ENCODE measurements around the gene RBM34.
"Not testable (repeated sequence)": the region's sequence is repeated elsewhere in the genome, so short reads cannot be mapped to it uniquely, and the experiment has no call there.

RBM34 gene

GRCh38 chr1:235097501-235097900, 63.5 kb downstream of the RBM34 start:
- H3K27ac ChIP-seq (ENCODE audit: low read length); H3K4me3 ChIP-seq (ENCODE audit: low read length); H3K9me3 ChIP-seq (ENCODE audit: control insufficient read depth, low read depth, low read length); H3K27me3 ChIP-seq (ENCODE audit: control insufficient read depth, insufficient read depth, low read length); H3K4me1 ChIP-seq (ENCODE audit: control insufficient read depth, low read depth, low read length); H3K36me3 ChIP-seq (ENCODE audit: control insufficient read depth, low read depth, low read length); H3K9ac ChIP-seq (ENCODE audit: low read length): not testable (repeated sequence)

GRCh38 chr1:235095938-235096562, 65.0 kb downstream of the RBM34 start:
- Histone ChIP-seq H3K9ac (ENCODE audit: low read length) (no peak overlapping the region), H3K27ac (ENCODE audit: low read length) (no peak overlapping the region), H3K4me3 (ENCODE audit: low read length) (no peak overlapping the region), H3K4me1 (ENCODE audit: control insufficient read depth, low read depth, low read length) (peaks cover 12% of the 10 kb centered on the region), H3K9me3 (ENCODE audit: control insufficient read depth, low read depth, low read length) (no peaks in the 10 kb centered on the region), H3K27me3 (ENCODE audit: control insufficient read depth, insufficient read depth, low read length) (no peaks in the 10 kb centered on the region), H3K36me3 (ENCODE audit: control insufficient read depth, low read depth, low read length) (no peaks in the 10 kb centered on the region)

- H3K27me3 ChIP-seq (ENCODE audit: control insufficient read depth, insufficient read depth, low read length): no peaks in the 10 kb centered on the region
- H3K4me3 ChIP-seq (ENCODE audit: low read length): peak overlapping the region; percentile 51
- H3K36me3 ChIP-seq (ENCODE audit: control insufficient read depth, low read depth, low read length): no peaks in the 10 kb centered on the region
- peaks cover 21% of the 10 kb centered on the region for H3K4me1 ChIP-seq (ENCODE audit: control insufficient read depth, low read depth, low read length)
- no peaks in the 10 kb centered on the region for H3K9me3 ChIP-seq (ENCODE audit: control insufficient read depth, low read depth, low read length)
- no peak overlapping the region for H3K9ac ChIP-seq (ENCODE audit: low read length)
- H3K27ac ChIP-seq (ENCODE audit: low read length): no peak overlapping the region
Measured at GRCh38 chr1:235093696-235094592, 67.1 kb downstream of the RBM34 start.

- Histone ChIP-seq H3K27me3 (ENCODE audit: control insufficient read depth, insufficient read depth, low read length) (no peaks in the 10 kb centered on the region), H3K4me1 (ENCODE audit: control insufficient read depth, low read depth, low read length) (peaks cover 21% of the 10 kb centered on the region), H3K4me3 (ENCODE audit: low read length) (peak overlapping the region; percentile 51), H3K9ac (ENCODE audit: low read length) (no peak overlapping the region), H3K27ac (ENCODE audit: low read length) (no peak overlapping the region), H3K9me3 (ENCODE audit: control insufficient read depth, low read depth, low read length) (no peaks in the 10 kb centered on the region), H3K36me3 (ENCODE audit: control insufficient read depth, low read depth, low read length) (no peaks in the 10 kb centered on the region)
Measured at GRCh38 chr1:235093013-235093695, 67.9 kb downstream of the RBM34 start.

GRCh38 chr1:235092415-235092814, 68.6 kb downstream of the RBM34 start:
- H3K9me3 ChIP-seq (ENCODE audit: control insufficient read depth, low read depth, low read length); H3K36me3 ChIP-seq (ENCODE audit: control insufficient read depth, low read depth, low read length); H3K4me3 ChIP-seq (ENCODE audit: low read length); H3K27ac ChIP-seq (ENCODE audit: low read length); H3K9ac ChIP-seq (ENCODE audit: low read length); H3K27me3 ChIP-seq (ENCODE audit: control insufficient read depth, insufficient read depth, low read length): not testable (repeated sequence)
- peaks cover 21% of the 10 kb centered on the region for H3K4me1 ChIP-seq (ENCODE audit: control insufficient read depth, low read depth, low read length)

GRCh38 chr1:235092045-235092406, 69.0 kb downstream of the RBM34 start:
- not testable (repeated sequence) for H3K27ac ChIP-seq (ENCODE audit: low read length); H3K9ac ChIP-seq (ENCODE audit: low read length); H3K36me3 ChIP-seq (ENCODE audit: control insufficient read depth, low read depth, low read length); H3K9me3 ChIP-seq (ENCODE audit: control insufficient read depth, low read depth, low read length); H3K4me3 ChIP-seq (ENCODE audit: low read length); H3K27me3 ChIP-seq (ENCODE audit: control insufficient read depth, insufficient read depth, low read length)
- peaks cover 21% of the 10 kb centered on the region for H3K4me1 ChIP-seq (ENCODE audit: control insufficient read depth, low read depth, low read length)

GRCh38 chr1:235091319-235092044, 69.6 kb downstream of the RBM34 start:
- not testable (repeated sequence) for H3K27me3 ChIP-seq (ENCODE audit: control insufficient read depth, insufficient read depth, low read length); H3K4me3 ChIP-seq (ENCODE audit: low read length); H3K9ac ChIP-seq (ENCODE audit: low read length); H3K27ac ChIP-seq (ENCODE audit: low read length); H3K9me3 ChIP-seq (ENCODE audit: control insufficient read depth, low read depth, low read length); H3K36me3 ChIP-seq (ENCODE audit: control insufficient read depth, low read depth, low read length)
- peaks cover 21% of the 10 kb centered on the region for H3K4me1 ChIP-seq (ENCODE audit: control insufficient read depth, low read depth, low read length)

GRCh38 chr1:235090406-235091069, 70.5 kb downstream of the RBM34 start:
- Histone ChIP-seq H3K36me3 (ENCODE audit: control insufficient read depth, low read depth, low read length) (no peaks in the 10 kb centered on the region), H3K27ac (ENCODE audit: low read length) (no peak overlapping the region), H3K4me1 (ENCODE audit: control insufficient read depth, low read depth, low read length) (peaks cover 21% of the 10 kb centered on the region), H3K4me3 (ENCODE audit: low read length) (no peak overlapping the region), H3K27me3 (ENCODE audit: control insufficient read depth, insufficient read depth, low read length) (no peaks in the 10 kb centered on the region), H3K9ac (ENCODE audit: low read length) (no peak overlapping the region), H3K9me3 (ENCODE audit: control insufficient read depth, low read depth, low read length) (no peaks in the 10 kb centered on the region)

GRCh38 chr1:235088907-235089306, 72.1 kb downstream of the RBM34 start:
- Histone ChIP-seq H3K4me3 (ENCODE audit: low read length) (no peak overlapping the region), H3K27me3 (ENCODE audit: control insufficient read depth, insufficient read depth, low read length) (no peaks in the 10 kb centered on the region), H3K27ac (ENCODE audit: low read length) (no peak overlapping the region), H3K4me1 (ENCODE audit: control insufficient read depth, low read depth, low read length) (peaks cover 21% of the 10 kb centered on the region), H3K36me3 (ENCODE audit: control insufficient read depth, low read depth, low read length) (no peaks in the 10 kb centered on the region), H3K9ac (ENCODE audit: low read length) (no peak overlapping the region), H3K9me3 (ENCODE audit: control insufficient read depth, low read depth, low read length) (no peaks in the 10 kb centered on the region)

GRCh38 chr1:235088430-235088829, 72.6 kb downstream of the RBM34 start:
- Histone ChIP-seq H3K9ac (ENCODE audit: low read length) (no peak overlapping the region), H3K4me3 (ENCODE audit: low read length) (no peak overlapping the region), H3K27ac (ENCODE audit: low read length) (no peak overlapping the region), H3K9me3 (ENCODE audit: control insufficient read depth, low read depth, low read length) (no peaks in the 10 kb centered on the region), H3K4me1 (ENCODE audit: control insufficient read depth, low read depth, low read length) (peaks cover 18% of the 10 kb centered on the region), H3K36me3 (ENCODE audit: control insufficient read depth, low read depth, low read length) (no peaks in the 10 kb centered on the region), H3K27me3 (ENCODE audit: control insufficient read depth, insufficient read depth, low read length) (no peaks in the 10 kb centered on the region)

- Histone ChIP-seq H3K4me1 (ENCODE audit: control insufficient read depth, low read depth, low read length) (peaks cover 13% of the 10 kb centered on the region), H3K9me3 (ENCODE audit: control insufficient read depth, low read depth, low read length) (no peaks in the 10 kb centered on the region), H3K36me3 (ENCODE audit: control insufficient read depth, low read depth, low read length) (no peaks in the 10 kb centered on the region), H3K27ac (ENCODE audit: low read length) (no peak overlapping the region), H3K9ac (ENCODE audit: low read length) (no peak overlapping the region), H3K4me3 (ENCODE audit: low read length) (no peak overlapping the region), H3K27me3 (ENCODE audit: control insufficient read depth, insufficient read depth, low read length) (no peaks in the 10 kb centered on the region)
Measured at GRCh38 chr1:235087906-235088305, 73.1 kb downstream of the RBM34 start.

Data from iPS-18a (cell line).